Cortex of kidney (tissue), 1 donor: Measurements from ENCODE around the gene WWOX.

Experiments used
- DNase-seq: peaks from one replicate; lab custom pipeline; 2025; lab: John Stamatoyannopoulos, UW

Gene WWOX

GRCh38 chr16:79150151-79150550 is 1050.7 kb downstream of the WWOX start:
- no peak for DNase-seq

GRCh38 chr16:79150632-79151310 is 1051.3 kb downstream of the WWOX start:
- DNase-seq, result no peak

GRCh38 chr16:79154086-79154485 is 1054.6 kb downstream of the WWOX start:
- no peak for DNase-seq

GRCh38 chr16:79155471-79155870 is 1056.0 kb downstream of the WWOX start:
- no peak for DNase-seq

- no peak for DNase-seq
Measured at GRCh38 chr16:79155904-79156303, 1056.5 kb downstream of the WWOX start.

GRCh38 chr16:79156761-79157160 is 1057.3 kb downstream of the WWOX start:
- DNase-seq, result no peak

GRCh38 chr16:79158337-79158736 is 1058.9 kb downstream of the WWOX start:
- DNase-seq, result no peak

GRCh38 chr16:79159261-79160049 is 1060.0 kb downstream of the WWOX start:
- DNase-seq, result no peak

- DNase-seq, result no peak
Measured at GRCh38 chr16:79162977-79163376, 1063.5 kb downstream of the WWOX start.

- no peak for DNase-seq
Measured at GRCh38 chr16:79163691-79164387, 1064.4 kb downstream of the WWOX start.

- no peak for DNase-seq
Measured at GRCh38 chr16:79164388-79164995, 1065.0 kb downstream of the WWOX start.

- no peak for DNase-seq
Measured at GRCh38 chr16:79165079-79165478, 1065.6 kb downstream of the WWOX start.

- DNase-seq, result no peak
Measured at GRCh38 chr16:79165506-79165905, 1066.1 kb downstream of the WWOX start.

- DNase-seq, result no peak
Measured at GRCh38 chr16:79167893-79168292, 1068.4 kb downstream of the WWOX start.

GRCh38 chr16:79168321-79168720 is 1068.9 kb downstream of the WWOX start:
- no peak for DNase-seq

- no peak for DNase-seq
Measured at GRCh38 chr16:79169239-79169638, 1069.8 kb downstream of the WWOX start.

GRCh38 chr16:79170555-79171246 is 1071.2 kb downstream of the WWOX start:
- no peak for DNase-seq

- DNase-seq, result no peak
Measured at GRCh38 chr16:79171504-79171903, 1072.0 kb downstream of the WWOX start.

- no peak for DNase-seq
Measured at GRCh38 chr16:79171931-79172705, 1072.7 kb downstream of the WWOX start.

- no peak for DNase-seq
Measured at GRCh38 chr16:79172976-79173500, 1073.6 kb downstream of the WWOX start.

GRCh38 chr16:79173919-79174318 is 1074.5 kb downstream of the WWOX start:
- DNase-seq, result no peak
